ENCODE data around the gene NEURL1.
A peak's percentile ranks its signal among the peaks of the same experiment; 100 is the strongest.

Gene NEURL1

GRCh38 chr10:103585011-103585405, 91.5 kb downstream of the NEURL1 start:
- H3K27ac ChIP-seq, result no peak overlapping the region
- TF ChIP-seq ZFX (IDR thresholded peaks at IDR 0.05) (no peak), CTCF (conservative IDR thresholded peaks at IDR 0.05) (no peak)

DNA sequence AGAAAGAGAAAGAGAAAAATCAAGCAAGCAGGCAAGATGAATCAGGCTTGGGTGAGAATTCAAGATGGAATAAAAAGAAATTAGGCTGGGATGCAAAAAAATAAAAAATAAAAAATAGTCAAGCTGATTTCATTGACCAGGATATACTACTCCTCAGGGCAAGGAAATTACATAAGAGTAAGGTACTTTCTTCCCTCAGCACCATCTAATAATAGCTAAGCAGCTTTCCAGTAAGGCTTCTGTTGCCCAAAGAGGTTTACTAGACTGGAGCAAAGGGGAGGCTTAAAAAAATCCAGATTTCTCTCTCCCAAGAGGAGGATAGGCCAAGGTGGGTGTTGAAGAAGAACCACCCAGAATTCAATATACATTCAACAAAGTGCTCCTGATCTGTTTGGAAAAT, 93.6 kb downstream of the NEURL1 start:
- no peak overlapping the region for H3K27ac ChIP-seq
- no peak for TF ChIP-seq CTCF (conservative IDR thresholded peaks at IDR 0.05)
- TF ChIP-seq ZFX (IDR thresholded peaks at IDR 0.05), result no peak

DNA sequence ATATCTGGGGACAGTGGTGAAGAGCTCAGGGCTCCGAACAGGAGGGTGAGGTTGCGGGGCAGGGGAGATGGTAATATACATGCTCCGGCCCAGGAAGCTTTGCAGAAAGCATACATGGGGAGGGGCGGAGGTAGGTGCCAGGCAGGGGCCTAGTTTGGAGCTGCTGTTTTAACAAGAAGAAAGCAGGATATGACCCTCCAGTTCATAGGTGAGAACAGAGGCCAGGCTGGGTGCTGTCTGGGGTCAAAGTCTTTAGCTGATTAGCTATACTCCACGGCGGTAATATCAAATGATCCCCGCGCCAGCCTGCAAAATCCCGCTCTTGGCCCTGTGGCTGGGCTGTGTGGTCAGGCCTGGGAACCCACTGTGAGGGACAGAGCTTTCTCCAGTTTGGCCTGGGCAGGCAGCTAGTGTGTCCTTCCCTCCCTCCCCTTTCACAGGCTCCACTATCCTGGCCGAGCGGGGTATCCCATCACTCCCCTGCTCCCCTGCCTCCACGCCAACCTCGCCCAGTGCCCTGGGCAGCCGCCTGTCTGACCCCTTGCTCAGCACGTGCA, 95.6 kb downstream of the NEURL1 start:
- TF ChIP-seq ZFX (IDR thresholded peaks at IDR 0.05) (no peak), CTCF (conservative IDR thresholded peaks at IDR 0.05) (no peak)

DNA sequence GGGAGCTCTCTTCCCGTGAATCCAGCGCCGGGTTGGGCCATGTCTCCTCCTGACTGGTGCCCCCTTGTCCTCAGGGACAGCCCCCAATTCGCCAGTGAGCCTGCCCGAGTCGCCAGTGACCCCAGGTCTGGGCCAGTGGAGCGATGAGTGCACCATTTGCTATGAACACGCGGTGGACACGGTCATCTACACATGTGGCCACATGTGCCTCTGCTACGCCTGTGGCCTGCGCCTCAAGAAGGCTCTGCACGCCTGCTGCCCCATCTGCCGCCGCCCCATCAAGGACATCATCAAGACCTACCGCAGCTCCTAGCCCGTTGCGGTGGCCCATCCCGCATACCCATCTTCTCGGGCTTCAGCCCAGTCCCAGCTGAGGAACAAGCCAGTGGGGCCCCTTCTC, 96.6 kb downstream of the NEURL1 start:
- TF ChIP-seq ZFX (IDR thresholded peaks at IDR 0.05) (no peak), CTCF (conservative IDR thresholded peaks at IDR 0.05) (no peak)
- H3K27ac ChIP-seq, result no peak overlapping the region

More for the DNA sequence above, 95.6 kb downstream of the NEURL1 start:
- H3K27ac ChIP-seq, result no peak overlapping the region

- TF ChIP-seq CTCF (conservative IDR thresholded peaks at IDR 0.05) (no peak), ZFX (IDR thresholded peaks at IDR 0.05) (no peak)
- no peak overlapping the region for H3K27ac ChIP-seq
These were observed 97.3 kb downstream of the NEURL1 start for GRCh38 chr10:103590744-103591291.

DNA sequence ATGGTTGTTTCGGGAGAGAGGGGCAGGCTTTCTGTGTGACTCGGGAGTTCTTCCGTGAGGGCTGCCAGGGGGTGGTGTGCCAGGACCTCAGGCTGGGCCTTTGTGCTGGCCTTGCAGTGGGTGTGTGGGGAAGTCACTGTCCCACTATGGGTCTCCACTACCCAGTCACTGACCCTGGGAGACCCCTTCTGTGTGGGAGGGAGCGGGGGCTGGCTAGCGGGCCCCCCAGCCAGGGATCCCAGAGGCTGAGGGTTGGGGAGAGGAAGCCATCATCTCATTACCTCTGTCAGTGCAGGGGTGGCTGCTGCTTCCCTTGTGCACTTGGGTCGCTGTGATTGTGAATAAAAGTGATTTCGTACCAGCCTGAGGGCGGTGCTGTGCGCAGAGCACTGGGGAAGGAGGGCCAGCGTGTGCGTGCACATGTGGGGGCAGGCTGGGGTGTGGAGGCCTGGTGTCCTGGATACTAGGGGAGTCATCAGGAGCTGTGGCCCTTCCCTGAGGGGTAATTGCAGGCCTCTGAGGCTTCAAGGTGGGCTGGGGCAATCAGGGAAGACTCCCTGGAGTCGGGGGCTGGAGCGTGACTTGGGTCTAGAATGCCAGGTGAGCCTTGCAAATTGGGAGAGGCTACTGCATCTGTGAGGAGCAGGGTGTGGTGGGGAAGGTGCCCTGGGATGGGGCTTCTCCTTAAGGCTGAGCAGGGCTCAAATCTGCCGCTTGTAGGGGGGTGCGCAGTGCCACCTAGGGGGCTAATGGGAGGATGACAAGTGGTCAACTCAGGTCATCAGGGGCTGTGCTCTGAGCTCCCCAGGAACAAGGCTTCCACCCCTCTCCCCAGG, 98.9 kb downstream of the NEURL1 start:
- TF ChIP-seq CTCF (conservative IDR thresholded peaks at IDR 0.05), result peak; percentile 85
- TF ChIP-seq ZFX (IDR thresholded peaks at IDR 0.05), result no peak
- no peak overlapping the region for H3K27ac ChIP-seq

- TF ChIP-seq CTCF (conservative IDR thresholded peaks at IDR 0.05), result peak; percentile 27
- TF ChIP-seq ZFX (IDR thresholded peaks at IDR 0.05), result no peak
- H3K27ac ChIP-seq, result no peak overlapping the region
These were observed 99.6 kb downstream of the NEURL1 start for GRCh38 chr10:103593022-103593570.

Data from C4-2B (cell line).